A549 (cell line): ENCODE results near the gene SPSB2. TPM values are rescaled to one million over a fixed set of nuclear protein-coding genes. Genes with fewer than 3 reads are reported as not detected.
"Not testable (repeated sequence)": the region's sequence is repeated elsewhere in the genome, so short reads cannot be mapped to it uniquely, and the experiment has no call there.

Experiments used
- ATAC-seq, 2 experiments: fragments of 200-7000 bp in 1 of 2; fragments of >200 bp in 1 of 2; cut with Nextera tagmentation in 1 of 2; cut with Tn5 transposase in 1 of 2; 3 replicates each; pipeline versions ENCODE4 v1.8.0 to v1.9.1; 2018 to 2020; ENCODE audit warnings: mild to moderate bottlenecking in 1 of 2, moderate library complexity in 1 of 2
- CTCF ChIA-PET: fragments of 300-600 bp; sonication (Branson Sonifier 250); formaldehyde crosslinking; extraction: SDS; loops from one replicate; lab custom pipeline; 2021; ENCODE audit warnings: antibody characterized with exemption, inconsistent platforms; lab: Yijun Ruan, JAX
- POLR2A ChIA-PET: fragments of 350-600 bp; formaldehyde crosslinking; extraction: SDS; loops from one replicate; lab custom pipeline; 2021; ENCODE audit warnings: antibody characterized with exemption, inconsistent platforms; lab: Yijun Ruan, JAX
- DNase-seq, 2 experiments: peaks; one replicate each; pipeline versions ENCODE4 v3.0.0 to v3.0.0-alpha.2; 2011 to 2016; ENCODE audit warnings: low read depth in 1 of 2, low spot score in 1 of 2
- FAIRE-seq: peaks from 2 replicates; lab custom pipeline; 2011; peaks lifted over from hg19 to GRCh38; lab: Jason Lieb, UNC
- H3K27ac ChIP-seq, 2 experiments: fragments of >200 bp; sonication (Bioruptor Twin); formaldehyde crosslinking; 3 replicates each; pipeline ENCODE4 v1.5.1; 2016 to 2017
- H3K4me1 ChIP-seq: fragments of >200 bp; sonication (Bioruptor Twin); formaldehyde crosslinking; 3 replicates; pipeline ENCODE4 v1.6.1; 2016
- H3K4me2 ChIP-seq: fragments of >200 bp; sonication (Bioruptor Twin); formaldehyde crosslinking; 3 replicates; pipeline ENCODE4 v1.6.1; 2016
- H3K4me3 ChIP-seq: fragments of >200 bp; sonication (Bioruptor Twin); formaldehyde crosslinking; 3 replicates; pipeline ENCODE4 v1.5.1; 2016
- H3K9me3 ChIP-seq: fragments of >200 bp; sonication (Bioruptor Twin); formaldehyde crosslinking; 3 replicates; pipeline ENCODE4 v1.6.1; 2016
- BHLHE40 ChIP-seq: IDR thresholded peaks from 2 replicates; pipeline ENCODE4 v1.6.1; 2012; ENCODE audit warnings: low read depth, low read length, inconsistent platforms
- CBX2 ChIP-seq: fragments of 200-600 bp; sonication (generic); IDR thresholded peaks from 2 replicates; pipeline ENCODE4 v1.6.1; 2016; ENCODE audit warnings: low read depth, mild to moderate bottlenecking, borderline replicate concordance
- CHD2 ChIP-seq: fragments of 150-350 bp; IDR thresholded peaks from 2 replicates; pipeline ENCODE4 v1.6.1; 2014; ENCODE audit warnings: low read length; ENCODE audit not compliant: partially characterized antibody
- CTCF ChIP-seq: fragments of >200 bp; sonication (Bioruptor Twin); formaldehyde crosslinking; IDR thresholded peaks from 3 replicates; pipeline ENCODE4 v1.5.1; 2016
- FOXS1 ChIP-seq: fragments of 250-450 bp; sonication (Bioruptor Pico); IDR thresholded peaks from 2 replicates; pipeline ENCODE4 v1.5.0; 2020; ENCODE audit warnings: mild to moderate bottlenecking, moderate library complexity
- JUNB ChIP-seq: fragments of >200 bp; sonication (Bioruptor Twin); formaldehyde crosslinking; IDR thresholded peaks from 2 replicates; pipeline ENCODE4 v1.6.1; 2016
- KDM1A ChIP-seq: fragments of 200-600 bp; sonication (generic); IDR thresholded peaks from 2 replicates; pipeline ENCODE4 v1.6.1; 2016; ENCODE audit warnings: low read depth, mild to moderate bottlenecking
- MAZ ChIP-seq: fragments of 150-350 bp; IDR thresholded peaks from 2 replicates; pipeline ENCODE4 v1.6.1; 2014; ENCODE audit warnings: antibody characterized with exemption, low read depth, low read length, borderline replicate concordance
- NR3C1 ChIP-seq: fragments of >200 bp; sonication (Bioruptor Twin); formaldehyde crosslinking; IDR thresholded peaks from 3 replicates; pipeline ENCODE4 v1.6.1; 2017
- PHF8 ChIP-seq: fragments of 200-600 bp; sonication (generic); IDR thresholded peaks from 2 replicates; pipeline ENCODE4 v1.6.1; 2016; ENCODE audit warnings: low read depth, mild to moderate bottlenecking, antibody characterized with exemption, moderate library complexity, borderline replicate concordance
- SREBF2 ChIP-seq: fragments of 450-650 bp; IDR thresholded peaks from 2 replicates; pipeline ENCODE4 v1.6.1; 2014; ENCODE audit warnings: mild to moderate bottlenecking, moderate library complexity
- ZNF302 ChIP-seq: fragments of 250-450 bp; sonication (Bioruptor Pico); IDR thresholded peaks from 2 replicates; pipeline ENCODE4 v1.9.0; 2021; ENCODE audit warnings: inconsistent platforms, mild to moderate bottlenecking, moderate library complexity
- ZSCAN20 ChIP-seq: fragments of 250-450 bp; sonication (Bioruptor Pico); IDR thresholded peaks from 2 replicates; pipeline ENCODE4 v1.8.0; 2022; ENCODE audit warnings: mild to moderate bottlenecking, moderate library complexity
- WGBS: methylation state at CpG from one replicate; pipeline ENCODE4 v1.1.6; 2017; ENCODE audit errors: missing lambda C conversion rate; 5-methylcytosine and 5-hydroxymethylcytosine counted together
- polyA plus RNA-seq, 4 experiments: library from polyadenylated mRNA; depleted of rRNA in 3 of 4; stranded (reverse); fragments of >200 nt; fragmentation: RNase III in 1 of 4; extraction: RNeasy Plus Mini Kit Qiagen cat#74134 plus additional on column Dnase treatment in 1 of 4; gene quantifications; 2 replicates in 3 of 4; 3 replicates in 1 of 4; pipeline ENCODE4 v1.2.3, GENCODE V29; 2011 to 2017
- TF ChIP-seq, protein P1 (sequence below): fragments of >200 bp; sonication (Bioruptor Twin); formaldehyde crosslinking; IDR thresholded peaks from 3 replicates; pipeline ENCODE4 v1.6.1; 2016
- TF ChIP-seq, protein P2 (sequence below): fragments of 250-450 bp; sonication (Bioruptor Pico); IDR thresholded peaks from 2 replicates; pipeline ENCODE4 v1.5.0; 2020; ENCODE audit warnings: low read depth, mild to moderate bottlenecking, moderate library complexity

The SPSB2 gene
- polyA plus RNA-seq, 2 of the 4 experiments (the other 2 are of a cell fraction) = 16.8 to 21.8 TPM

DNA sequence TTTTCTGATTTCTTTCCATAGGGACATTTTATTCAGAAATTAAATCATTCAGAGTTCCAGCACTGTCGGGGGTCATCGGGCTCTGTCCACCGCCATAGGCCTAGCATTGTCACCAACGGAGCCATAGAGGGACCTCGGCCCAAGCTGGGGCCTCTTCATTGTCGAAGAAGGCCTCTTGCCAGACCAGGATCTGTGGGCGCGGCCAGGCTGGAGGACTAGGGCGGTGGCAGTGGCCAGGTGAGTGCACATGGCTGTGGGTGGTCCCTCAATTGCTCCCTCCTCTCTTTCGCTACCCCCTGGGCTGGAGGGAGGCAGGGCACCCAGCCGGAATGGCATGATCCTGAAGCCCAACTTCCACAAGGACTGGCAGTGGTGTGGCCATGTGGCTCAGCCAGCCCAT, 10.6 kb upstream of the SPSB2 start:
- peaks cover 64% of the 10 kb centered on the region for H3K4me1 ChIP-seq
- DNase-seq = no peak
- no peak overlapping the region for H3K4me2 ChIP-seq
- ChIA-PET POLR2A (no interaction called here), CTCF (interaction anchor here (1.1 to 17.9 kb wide), 3 partner anchors 7 to 13 kb away, joined by 4 to 399 read pairs (median 136); partner anchors contain the start of gene SPSB2)
- ATAC-seq = no peak
- H3K27ac ChIP-seq = peak overlapping the region; percentile 84 to 91; a peak in 3 of 6 replicates
- H3K9me3 ChIP-seq = no peaks in the 10 kb centered on the region
- no peak for TF ChIP-seq NR3C1
- TF ChIP-seq PHF8 = no peak
- no peak for TF ChIP-seq MAZ
- TF ChIP-seq ZSCAN20 (CRISPR knock-in tag) = no peak
- no peak overlapping the region for H3K4me3 ChIP-seq
- 96% methylated on average over 11 of the region's 11 CpGs for WGBS
- no peak for FAIRE-seq

- Histone ChIP-seq H3K4me1 (peaks cover 60% of the 10 kb centered on the region), H3K4me3 (no peak overlapping the region), H3K9me3 (no peaks in the 10 kb centered on the region), H3K27ac (peak overlapping the region in 1 of 2 experiments; percentile 16; a peak in 1 of 6 replicates), H3K4me2 (no peak overlapping the region)
- FAIRE-seq = no peak
- no peak for DNase-seq
- ChIA-PET CTCF (interaction anchor here (0.7 to 17.9 kb wide), 4 partner anchors 8 to 41 kb away, joined by 3 to 399 read pairs (median 70); partner anchors contain the start of gene SPSB2), POLR2A (interaction anchor here (1.8 kb wide), 1 partner anchor 11 kb away, joined by 15 read pairs; the partner anchor contains the start of gene SPSB2)
- ATAC-seq = no peak
- 98% methylated on average over 5 of the region's 5 CpGs for WGBS
- TF ChIP-seq KDM1A (no peak), BHLHE40 (no peak), FOXS1 (CRISPR knock-in tag) (no peak), CHD2 (no peak), JUNB (no peak), SREBF2 (no peak), CTCF (no peak), MAZ (no peak), ZNF302 (CRISPR knock-in tag) (no peak), CBX2 (no peak)
- TF ChIP-seq, protein P1, sequence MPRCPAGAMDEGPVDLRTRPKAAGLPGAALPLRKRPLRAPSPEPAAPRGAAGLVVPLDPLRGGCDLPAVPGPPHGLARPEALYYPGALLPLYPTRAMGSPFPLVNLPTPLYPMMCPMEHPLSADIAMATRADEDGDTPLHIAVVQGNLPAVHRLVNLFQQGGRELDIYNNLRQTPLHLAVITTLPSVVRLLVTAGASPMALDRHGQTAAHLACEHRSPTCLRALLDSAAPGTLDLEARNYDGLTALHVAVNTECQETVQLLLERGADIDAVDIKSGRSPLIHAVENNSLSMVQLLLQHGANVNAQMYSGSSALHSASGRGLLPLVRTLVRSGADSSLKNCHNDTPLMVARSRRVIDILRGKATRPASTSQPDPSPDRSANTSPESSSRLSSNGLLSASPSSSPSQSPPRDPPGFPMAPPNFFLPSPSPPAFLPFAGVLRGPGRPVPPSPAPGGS = no peak
- TF ChIP-seq, protein P2, sequence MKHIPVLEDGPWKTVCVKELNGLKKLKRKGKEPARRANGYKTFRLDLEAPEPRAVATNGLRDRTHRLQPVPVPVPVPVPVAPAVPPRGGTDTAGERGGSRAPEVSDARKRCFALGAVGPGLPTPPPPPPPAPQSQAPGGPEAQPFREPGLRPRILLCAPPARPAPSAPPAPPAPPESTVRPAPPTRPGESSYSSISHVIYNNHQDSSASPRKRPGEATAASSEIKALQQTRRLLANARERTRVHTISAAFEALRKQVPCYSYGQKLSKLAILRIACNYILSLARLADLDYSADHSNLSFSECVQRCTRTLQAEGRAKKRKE = no peak
Observed at GRCh38 chr12:6883252-6883651, 10.1 kb upstream of the SPSB2 start.

- ChIA-PET CTCF (interaction anchor here (0.6 to 17.9 kb wide), 5 partner anchors 9 to 440 kb away, joined by 3 to 399 read pairs (median 4); partner anchors contain the start of gene SPSB2), POLR2A (interaction anchor here (1.2 to 2.4 kb wide), 2 partner anchors 12 kb away, joined by 8 read pairs; partner anchors contain the start of gene TPI1)
- DNase-seq, H3K4me3 ChIP-seq, H3K9me3 ChIP-seq, FAIRE-seq, ATAC-seq: not testable (repeated sequence)
- Histone ChIP-seq H3K27ac (peak overlapping the region; percentile 87 to 94), H3K4me1 (peaks cover 34% of the 10 kb centered on the region), H3K4me2 (peak overlapping the region; percentile 81; the same call in 2 of the 3 replicates)
- 94% methylated on average over 11 of the region's 11 CpGs for WGBS
Observed at GRCh38 chr12:6879824-6880223, 6.7 kb upstream of the SPSB2 start.

- Histone ChIP-seq H3K4me1 (peaks cover 41% of the 10 kb centered on the region), H3K27ac (peak overlapping the region; percentile 93 to 94), H3K4me2 (peak overlapping the region; percentile 100), H3K4me3 (peak overlapping the region; percentile 77)
- DNase-seq, FAIRE-seq, H3K9me3 ChIP-seq, ATAC-seq: not testable (repeated sequence)
- ChIA-PET POLR2A (interaction anchor here (6.0 kb wide), 1 partner anchor 18 kb away, joined by 105 read pairs; no protein-coding TSS in a partner anchor), CTCF (interaction anchor here (1.0 to 17.9 kb wide), 7 partner anchors 10 to 88 kb away, joined by 3 to 399 read pairs (median 51); partner anchors contain the start of genes ATN1, CDCA3, ENO2 and LRRC23)
- WGBS = 13% methylated on average over 9 of the region's 9 CpGs
Observed at GRCh38 chr12:6874015-6874368, 889 bp upstream of the SPSB2 start.
